ENCODE data around the gene TCOF1.

The TCOF1 gene, protein sequence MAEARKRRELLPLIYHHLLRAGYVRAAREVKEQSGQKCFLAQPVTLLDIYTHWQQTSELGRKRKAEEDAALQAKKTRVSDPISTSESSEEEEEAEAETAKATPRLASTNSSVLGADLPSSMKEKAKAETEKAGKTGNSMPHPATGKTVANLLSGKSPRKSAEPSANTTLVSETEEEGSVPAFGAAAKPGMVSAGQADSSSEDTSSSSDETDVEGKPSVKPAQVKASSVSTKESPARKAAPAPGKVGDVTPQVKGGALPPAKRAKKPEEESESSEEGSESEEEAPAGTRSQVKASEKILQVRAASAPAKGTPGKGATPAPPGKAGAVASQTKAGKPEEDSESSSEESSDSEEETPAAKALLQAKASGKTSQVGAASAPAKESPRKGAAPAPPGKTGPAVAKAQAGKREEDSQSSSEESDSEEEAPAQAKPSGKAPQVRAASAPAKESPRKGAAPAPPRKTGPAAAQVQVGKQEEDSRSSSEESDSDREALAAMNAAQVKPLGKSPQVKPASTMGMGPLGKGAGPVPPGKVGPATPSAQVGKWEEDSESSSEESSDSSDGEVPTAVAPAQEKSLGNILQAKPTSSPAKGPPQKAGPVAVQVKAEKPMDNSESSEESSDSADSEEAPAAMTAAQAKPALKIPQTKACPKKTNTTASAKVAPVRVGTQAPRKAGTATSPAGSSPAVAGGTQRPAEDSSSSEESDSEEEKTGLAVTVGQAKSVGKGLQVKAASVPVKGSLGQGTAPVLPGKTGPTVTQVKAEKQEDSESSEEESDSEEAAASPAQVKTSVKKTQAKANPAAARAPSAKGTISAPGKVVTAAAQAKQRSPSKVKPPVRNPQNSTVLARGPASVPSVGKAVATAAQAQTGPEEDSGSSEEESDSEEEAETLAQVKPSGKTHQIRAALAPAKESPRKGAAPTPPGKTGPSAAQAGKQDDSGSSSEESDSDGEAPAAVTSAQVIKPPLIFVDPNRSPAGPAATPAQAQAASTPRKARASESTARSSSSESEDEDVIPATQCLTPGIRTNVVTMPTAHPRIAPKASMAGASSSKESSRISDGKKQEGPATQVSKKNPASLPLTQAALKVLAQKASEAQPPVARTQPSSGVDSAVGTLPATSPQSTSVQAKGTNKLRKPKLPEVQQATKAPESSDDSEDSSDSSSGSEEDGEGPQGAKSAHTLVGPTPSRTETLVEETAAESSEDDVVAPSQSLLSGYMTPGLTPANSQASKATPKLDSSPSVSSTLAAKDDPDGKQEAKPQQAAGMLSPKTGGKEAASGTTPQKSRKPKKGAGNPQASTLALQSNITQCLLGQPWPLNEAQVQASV (N-terminal part only)

GRCh38 chr5:150357326-150358260, at the start of gene TCOF1:
Gene TCOF1, plus strand, starts transcription at chr5:150357697. Its CDS starts 50 bp downstream, at chr5:150357747.
- peak; percentile 97 for DNase-seq (ENCODE audit: low read depth in 2 of 2)

GRCh38 chr5:150309101-150309885, 48.2 kb upstream of the TCOF1 start:
- DNase-seq (ENCODE audit: low read depth in 2 of 2) = no peak

- DNase-seq (ENCODE audit: low read depth in 2 of 2) = no peak
Observed at GRCh38 chr5:150309886-150310239, 47.6 kb upstream of the TCOF1 start.

GRCh38 chr5:150310246-150310645, 47.3 kb upstream of the TCOF1 start:
- no peak for DNase-seq (ENCODE audit: low read depth in 2 of 2)

- no peak for DNase-seq (ENCODE audit: low read depth in 2 of 2)
Observed at GRCh38 chr5:150311015-150311692, 46.3 kb upstream of the TCOF1 start.

DNA sequence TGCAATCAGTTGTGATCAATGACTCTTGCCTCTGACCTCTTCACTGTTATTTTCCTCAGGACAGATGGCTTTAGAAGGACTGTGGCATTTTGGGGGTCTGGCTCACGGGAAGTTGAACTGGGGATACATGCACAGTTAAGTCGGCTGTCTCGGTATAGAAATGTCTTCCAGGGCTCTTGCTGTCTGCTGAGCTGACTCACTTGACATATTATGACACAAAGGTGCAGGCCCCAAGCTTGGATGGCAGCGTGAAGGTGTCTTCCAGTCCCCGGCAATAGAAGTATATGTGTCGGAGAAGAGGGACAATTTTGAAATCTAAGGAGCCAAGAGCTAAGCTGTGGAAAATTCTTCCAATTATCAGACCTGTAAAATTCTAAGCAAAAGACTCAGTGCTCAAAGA, 45.0 kb upstream of the TCOF1 start:
- DNase-seq (ENCODE audit: low read depth in 2 of 2) = no peak

DNA sequence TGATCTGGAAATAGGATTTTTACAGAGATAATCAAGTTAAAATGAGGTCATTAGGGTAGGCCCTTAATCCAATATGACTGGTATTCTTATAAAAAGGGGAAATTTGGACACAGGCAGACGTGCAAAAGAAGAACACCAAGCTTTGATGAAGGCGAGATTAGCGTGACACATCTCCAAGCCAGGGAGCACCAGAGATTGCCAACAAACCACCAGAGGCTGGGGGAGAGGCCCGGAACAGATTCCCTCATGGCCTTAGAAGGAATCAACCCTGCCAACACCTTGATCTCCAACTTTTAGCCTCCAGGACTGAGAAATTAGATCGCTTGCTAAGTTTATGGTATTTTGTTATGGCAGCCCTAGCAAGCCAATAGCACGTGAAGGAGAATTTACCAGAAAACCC, 44.0 kb upstream of the TCOF1 start:
- DNase-seq (ENCODE audit: low read depth in 2 of 2) = no peak

DNA sequence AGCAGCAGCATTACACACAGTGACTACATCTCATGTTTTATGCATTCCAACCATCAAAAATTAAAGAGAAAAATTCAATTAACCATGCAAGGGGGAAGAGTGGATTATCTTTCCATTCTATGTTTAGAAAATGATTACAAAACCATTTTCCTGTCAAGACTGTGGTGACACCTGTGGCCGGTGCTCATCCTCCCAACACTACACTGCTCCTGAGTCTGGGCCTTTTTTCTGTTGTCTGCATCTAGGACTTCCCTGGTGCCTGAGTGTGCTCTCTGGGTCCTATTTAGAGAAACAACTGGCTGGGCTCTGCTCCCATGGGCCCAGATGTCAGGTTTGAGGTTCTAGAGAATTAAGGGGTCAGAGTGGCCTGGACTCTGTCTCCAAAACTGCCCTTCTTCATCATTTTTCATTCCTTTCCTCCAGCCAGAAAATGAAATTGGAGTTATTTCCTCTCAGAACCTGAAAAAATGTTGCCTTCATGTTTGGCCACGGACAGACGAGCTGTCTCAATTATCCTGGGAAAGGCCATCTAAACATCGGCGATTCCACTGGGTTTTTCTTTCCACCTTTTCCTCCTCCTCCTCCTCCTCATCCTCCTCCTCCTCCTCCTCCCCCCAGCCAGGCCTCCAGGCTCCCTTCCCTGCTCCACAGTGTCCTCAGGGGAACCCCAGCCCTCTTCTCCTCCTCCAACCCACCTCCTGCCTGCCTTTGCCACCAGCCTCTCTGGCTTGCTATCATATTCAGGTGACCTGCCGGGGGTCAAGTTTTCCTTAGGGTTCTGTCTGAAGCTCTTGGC, 43.4 kb upstream of the TCOF1 start:
- DNase-seq (ENCODE audit: low read depth in 2 of 2) = no peak

DNA sequence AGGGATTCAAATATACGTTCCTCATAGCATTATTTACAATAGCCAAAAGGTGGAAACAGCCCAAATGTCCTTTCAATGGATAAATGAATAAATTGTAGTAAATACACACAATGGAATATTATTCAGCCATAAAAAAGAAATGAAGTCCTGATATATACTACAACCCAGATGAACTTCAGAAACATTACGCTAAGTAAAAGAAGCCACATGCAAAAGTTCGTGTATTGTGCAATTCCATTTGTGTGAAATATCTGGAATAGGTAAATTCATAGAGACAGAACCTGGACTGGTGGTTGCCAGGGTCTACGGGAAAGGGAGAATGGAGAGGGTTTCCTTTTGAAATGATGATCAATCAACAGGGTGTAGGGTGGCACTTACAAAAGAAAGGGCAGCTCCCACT, 42.3 kb upstream of the TCOF1 start:
- DNase-seq (ENCODE audit: low read depth in 2 of 2) = no peak

- DNase-seq (ENCODE audit: low read depth in 2 of 2) = no peak
Observed at GRCh38 chr5:150316320-150316719, 41.2 kb upstream of the TCOF1 start.

DNA sequence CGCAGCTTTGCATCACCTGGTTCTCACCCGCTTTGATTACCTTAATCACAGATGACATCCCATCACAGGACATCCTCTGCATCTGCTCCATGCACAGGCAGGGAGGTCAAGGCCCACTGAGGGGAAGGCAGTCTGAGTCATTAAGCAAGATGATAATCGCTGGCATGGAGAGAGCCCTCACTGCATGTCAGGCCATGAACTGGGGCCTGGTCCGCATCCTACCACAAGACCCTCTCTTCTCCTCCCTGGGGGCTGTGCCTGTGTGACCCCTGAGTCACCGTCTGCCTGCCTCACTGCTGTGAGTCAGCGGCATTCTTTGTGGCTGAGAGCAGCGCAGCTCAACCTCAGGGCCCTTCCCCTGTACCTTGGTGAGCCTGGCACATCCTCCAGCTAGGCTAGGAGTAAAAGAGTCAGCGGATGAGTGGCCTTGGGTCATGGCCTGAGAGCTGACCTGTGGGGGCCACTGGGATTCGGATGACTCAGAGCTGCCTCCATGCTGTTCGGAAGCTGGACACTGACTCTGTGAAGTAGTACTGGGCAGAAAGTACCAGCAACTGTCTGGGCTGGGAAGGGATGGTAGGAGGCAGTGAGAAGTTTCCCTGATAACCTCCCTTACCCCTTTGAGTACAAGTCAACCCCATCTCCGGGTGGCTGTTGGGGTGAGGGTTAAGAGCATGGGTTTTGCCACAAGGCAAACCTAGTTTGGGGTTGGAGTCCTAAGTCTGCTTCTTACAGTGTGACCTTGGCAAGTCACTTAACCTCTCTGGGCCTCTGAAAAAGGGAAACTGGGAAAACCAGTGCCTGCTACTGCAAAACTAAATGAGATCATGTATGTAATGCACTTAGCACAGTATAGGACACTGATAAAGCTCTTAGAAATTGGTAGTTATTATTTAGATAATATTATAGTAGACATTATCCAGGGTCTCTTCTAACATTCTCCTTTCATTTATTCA, 40.2 kb upstream of the TCOF1 start:
- peak; percentile 8 for DNase-seq (ENCODE audit: low read depth in 2 of 2)

- DNase-seq (ENCODE audit: low read depth in 2 of 2) = no peak
Observed at GRCh38 chr5:150318613-150319483, 38.6 kb upstream of the TCOF1 start.

DNA sequence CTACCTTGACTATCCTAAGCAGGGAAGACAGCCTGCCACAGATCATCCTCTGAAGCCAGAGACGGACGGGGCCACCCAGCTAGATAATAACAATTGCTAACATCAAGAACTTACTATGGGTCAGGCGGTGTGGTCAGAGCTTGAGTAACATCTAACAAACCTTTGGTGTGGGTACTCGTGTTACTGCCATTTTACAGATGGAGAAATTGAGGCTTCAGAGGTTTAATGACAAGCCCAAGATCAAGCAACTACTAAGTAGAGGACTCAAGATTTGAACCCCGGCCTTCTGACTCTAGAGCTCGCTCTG, 38.1 kb upstream of the TCOF1 start:
- DNase-seq (ENCODE audit: low read depth in 2 of 2) = no peak

DNA sequence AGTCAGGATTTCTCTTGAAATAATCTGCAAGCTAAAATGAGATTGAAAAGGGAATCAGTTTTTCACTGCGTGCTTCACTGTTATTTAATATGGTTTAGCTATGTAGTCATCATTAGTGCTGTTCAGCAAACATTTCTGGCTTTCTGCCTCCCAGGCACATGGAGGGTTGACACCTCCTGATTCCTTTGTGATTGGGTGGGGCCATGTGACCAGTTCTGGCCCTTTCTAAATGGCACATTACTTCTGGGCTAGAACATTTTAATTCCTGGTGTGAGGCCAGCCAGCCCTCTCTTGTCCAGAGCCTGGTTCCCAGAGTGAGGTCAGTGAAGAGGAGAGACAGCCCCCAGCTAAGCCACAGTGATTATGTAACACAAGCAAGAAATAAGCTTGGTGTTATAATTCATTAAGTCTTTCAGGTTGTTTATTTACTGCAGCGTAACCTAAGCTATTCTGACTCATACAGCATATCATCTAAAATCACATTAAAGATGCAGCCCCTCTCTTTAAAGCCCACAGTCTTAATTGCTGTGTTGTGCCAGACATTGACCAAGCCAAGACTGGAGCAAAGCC, 37.4 kb upstream of the TCOF1 start:
- DNase-seq (ENCODE audit: low read depth in 2 of 2) = no peak

DNA sequence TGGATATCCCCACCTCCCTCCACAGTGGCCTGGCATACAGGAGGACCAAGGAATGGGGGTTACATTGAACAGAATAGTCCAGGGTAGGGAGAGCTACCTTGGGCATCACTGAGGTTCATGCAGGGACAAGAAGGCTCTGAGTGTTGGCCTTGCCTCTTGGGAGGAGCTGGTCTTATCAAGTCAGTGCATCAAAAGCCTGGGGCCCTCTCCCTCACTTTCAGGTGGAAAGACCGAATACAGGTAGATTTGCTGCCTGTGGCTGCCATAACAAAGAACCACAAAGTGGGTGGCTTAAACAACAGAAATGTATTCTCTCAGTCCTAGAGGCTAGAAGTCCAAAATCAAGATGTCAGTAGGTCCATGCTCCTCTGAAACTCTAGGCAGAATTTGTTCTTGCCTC, 36.3 kb upstream of the TCOF1 start:
- no peak for DNase-seq (ENCODE audit: low read depth in 2 of 2)

- no peak for DNase-seq (ENCODE audit: low read depth in 2 of 2)
Observed at GRCh38 chr5:150321784-150322183, 35.7 kb upstream of the TCOF1 start.
